ENCODE results near the gene LRATD1.

DNA sequence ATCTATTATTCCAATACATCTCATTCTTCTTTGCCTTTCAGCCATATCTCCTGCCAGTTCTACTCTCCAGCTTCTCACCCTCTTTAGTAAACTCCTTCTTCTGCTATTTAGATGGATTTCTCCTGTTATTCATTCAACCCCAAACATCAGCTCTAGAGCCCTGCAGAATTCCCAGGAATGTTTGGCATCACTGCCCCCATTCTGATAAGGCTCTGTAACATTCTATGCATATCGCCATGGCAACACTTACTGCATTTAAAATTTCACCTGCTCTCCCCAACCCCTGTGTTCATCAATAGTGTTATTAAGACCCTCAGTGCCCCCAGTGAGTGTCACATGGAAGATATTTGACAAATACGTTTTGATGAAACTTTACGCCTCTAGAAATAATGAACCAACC lies 28.6 kb downstream of the LRATD1 start:
- TF ChIP-seq CTCF (IDR thresholded peaks at IDR 0.05), result no peak
- TF ChIP-seq POLR2A (IDR thresholded peaks at IDR 0.05), result no peak
- no peak for TF ChIP-seq POLR2AphosphoS5 (IDR thresholded peaks at IDR 0.05)

Data from suprapubic skin (tissue), 4 donors.